OCI-LY3 (cell line): ENCODE results near the gene GNL1.
"Not testable (repeated sequence)": the region's sequence is repeated elsewhere in the genome, so short reads cannot be mapped to it uniquely, and the experiment has no call there.

Source experiments
- H2AFZ ChIP-seq: fragments of 200-600, 300-600 bp; shearing (Covaris generic); 2 replicates; pipeline ENCODE4 v1.6.0; 2014; ENCODE audit warnings: antibody characterized with exemption, low read depth, low read length
- H3K27ac ChIP-seq: fragments of 200-600, 300-600 bp; sonication (generic); 2 replicates; pipeline ENCODE4 v1.5.1; 2014; ENCODE audit warnings: mild to moderate bottlenecking, low read length, moderate library complexity, mixed read lengths
- H3K27me3 ChIP-seq: fragments of 200-600, 300-600 bp; sonication (generic); 2 replicates; pipeline ENCODE4 v1.6.1; 2014; ENCODE audit warnings: low read depth, low read length, mixed read lengths
- H3K36me3 ChIP-seq: fragments of 200-600, 300-600 bp; sonication (generic); replicated peaks from 2 replicates; pipeline ENCODE3; 2014; ENCODE audit warnings: low read depth, low read length, mixed read lengths
- H3K4me1 ChIP-seq: fragments of 300-600, 200-600 bp; sonication (generic); 2 replicates; pipeline ENCODE4 v1.6.1; 2014; ENCODE audit warnings: low read length, mixed read lengths
- H3K4me2 ChIP-seq: fragments of 200-600, 300-600 bp; sonication (generic); 2 replicates; pipeline ENCODE4 v1.6.1; 2014; ENCODE audit warnings: low read length, mixed read lengths
- H3K4me3 ChIP-seq: fragments of 300-600, 200-600 bp; sonication (generic); 2 replicates; pipeline ENCODE4 v1.5.1; 2014; ENCODE audit warnings: antibody characterized with exemption, mild to moderate bottlenecking, low read length, moderate library complexity
- H3K79me2 ChIP-seq: fragments of 300-600, 200-600 bp; shearing (Covaris generic); 2 replicates; pipeline ENCODE4 v1.6.1; 2014; ENCODE audit warnings: mild to moderate bottlenecking, low read length, mixed read lengths
- H3K9ac ChIP-seq: fragments of 300-600, 200-600 bp; shearing (Covaris generic); 2 replicates; pipeline ENCODE4 v1.6.0; 2014; ENCODE audit warnings: mild to moderate bottlenecking, low read length, moderate library complexity
- H3K9me3 ChIP-seq: fragments of 200-600, 300-600 bp; shearing (Covaris generic); 2 replicates; pipeline ENCODE4 v1.6.1; 2014; ENCODE audit warnings: low read length, mixed read lengths; ENCODE audit not compliant: insufficient read depth
- H4K20me1 ChIP-seq: fragments of 200-600, 300-600 bp; sonication (generic); 2 replicates; pipeline ENCODE4 v1.6.1; 2016; ENCODE audit warnings: low read length, mixed read lengths; ENCODE audit not compliant: insufficient read depth
- CTCF ChIP-seq: fragments of 200-600, 300-600 bp; sonication (generic); IDR thresholded peaks from 2 replicates; pipeline ENCODE4 v1.5.1; 2014; ENCODE audit warnings: antibody characterized with exemption, low read length, low read depth
- EZH2phosphoT487 ChIP-seq: fragments of 200-600 bp; shearing (Covaris generic); IDR thresholded peaks from 2 replicates; pipeline ENCODE4 v1.6.1; 2018; ENCODE audit warnings: antibody characterized with exemption, mixed run types, low read depth

Gene GNL1

GRCh38 chr6:30597315-30598144 is 41.2 kb upstream of the GNL1 start:
- H3K4me1 ChIP-seq, H4K20me1 ChIP-seq, H2AFZ ChIP-seq, H3K9ac ChIP-seq, H3K27me3 ChIP-seq, H3K4me3 ChIP-seq, H3K9me3 ChIP-seq, H3K79me2 ChIP-seq, H3K4me2 ChIP-seq, H3K27ac ChIP-seq: not testable (repeated sequence)
- peak; percentile 54 for TF ChIP-seq CTCF
- peaks cover 20% of the 10 kb centered on the region for H3K36me3 ChIP-seq

- no peaks in the 10 kb centered on the region for H3K27me3 ChIP-seq
- no peak overlapping the region for H3K4me3 ChIP-seq
- TF ChIP-seq CTCF (no peak), EZH2phosphoT487 (no peak)
- H3K4me1 ChIP-seq = no peaks in the 10 kb centered on the region
- H3K79me2 ChIP-seq = peaks cover 15% of the 10 kb centered on the region
- no peak overlapping the region for H3K27ac ChIP-seq
- H3K4me2 ChIP-seq = no peak overlapping the region
- H3K9me3 ChIP-seq = no peaks in the 10 kb centered on the region
- H4K20me1 ChIP-seq = peaks cover 4% of the 10 kb centered on the region; the same call in 1 of the 2 replicates
- no peak overlapping the region for H3K9ac ChIP-seq
- peaks cover 20% of the 10 kb centered on the region for H3K36me3 ChIP-seq
- H2AFZ ChIP-seq = no peak overlapping the region
Observed at GRCh38 chr6:30592287-30592686, 36.0 kb upstream of the GNL1 start.

- H3K4me2 ChIP-seq = no peak overlapping the region
- no peaks in the 10 kb centered on the region for H3K9me3 ChIP-seq
- H2AFZ ChIP-seq = no peak overlapping the region
- H3K27me3 ChIP-seq = no peaks in the 10 kb centered on the region
- H3K79me2 ChIP-seq = peaks cover 15% of the 10 kb centered on the region
- TF ChIP-seq CTCF (no peak), EZH2phosphoT487 (no peak)
- H3K9ac ChIP-seq = no peak overlapping the region
- H3K4me3 ChIP-seq = no peak overlapping the region
- H3K27ac ChIP-seq = no peak overlapping the region
- peaks cover 25% of the 10 kb centered on the region for H3K36me3 ChIP-seq
- H4K20me1 ChIP-seq = peaks cover 4% of the 10 kb centered on the region; the same call in 1 of the 2 replicates
- no peaks in the 10 kb centered on the region for H3K4me1 ChIP-seq
Observed at GRCh38 chr6:30591008-30591407, 34.7 kb upstream of the GNL1 start.

- Histone ChIP-seq H3K4me2 (no peak overlapping the region), H3K36me3 (peaks cover 28% of the 10 kb centered on the region), H3K27ac (no peak overlapping the region)
Observed at GRCh38 chr6:30590509-30590908, 34.2 kb upstream of the GNL1 start.

More at GRCh38 chr6:30590509-30590908, 34.2 kb upstream of the GNL1 start:
- Histone ChIP-seq H2AFZ (no peak overlapping the region), H3K9me3 (no peaks in the 10 kb centered on the region), H3K4me3 (no peak overlapping the region), H3K4me1 (no peaks in the 10 kb centered on the region), H3K79me2 (peaks cover 15% of the 10 kb centered on the region), H4K20me1 (peaks cover 4% of the 10 kb centered on the region; the same call in 1 of the 2 replicates), H3K27me3 (no peaks in the 10 kb centered on the region), H3K9ac (no peak overlapping the region)
- TF ChIP-seq EZH2phosphoT487 = no peak
- no peak for TF ChIP-seq CTCF
